ENCODE results near the gene LPIN1.
A peak's percentile ranks its signal among the peaks of the same experiment; 100 is the strongest.
"Not testable (repeated sequence)": the region's sequence is repeated elsewhere in the genome, so short reads cannot be mapped to it uniquely, and the experiment has no call there.

LPIN1 gene

DNA sequence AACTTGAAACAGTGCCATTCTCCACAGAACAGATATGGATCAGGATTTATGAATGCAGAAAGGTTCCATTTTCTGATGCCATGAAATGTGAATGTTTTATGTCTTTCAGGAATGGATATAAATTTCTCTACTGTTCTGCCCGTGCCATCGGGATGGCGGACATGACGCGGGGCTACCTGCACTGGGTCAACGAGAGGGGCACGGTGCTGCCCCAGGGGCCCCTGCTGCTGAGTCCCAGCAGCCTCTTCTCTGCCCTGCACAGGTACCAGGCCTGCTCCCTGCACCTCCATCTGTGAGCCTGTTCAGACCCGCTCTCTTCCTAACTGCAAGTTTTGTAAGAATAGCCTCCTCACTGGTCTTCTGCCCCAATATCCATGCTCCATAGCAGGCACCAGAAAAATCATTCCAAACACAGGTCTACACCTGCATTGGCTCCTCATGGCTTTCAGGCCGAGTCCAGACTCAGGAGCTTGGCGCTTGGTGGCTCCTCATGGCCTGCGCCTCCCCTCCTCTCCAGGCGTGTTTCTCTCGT is 68.6 kb downstream of the LPIN1 start:
- no peak for DNase-seq

DNA sequence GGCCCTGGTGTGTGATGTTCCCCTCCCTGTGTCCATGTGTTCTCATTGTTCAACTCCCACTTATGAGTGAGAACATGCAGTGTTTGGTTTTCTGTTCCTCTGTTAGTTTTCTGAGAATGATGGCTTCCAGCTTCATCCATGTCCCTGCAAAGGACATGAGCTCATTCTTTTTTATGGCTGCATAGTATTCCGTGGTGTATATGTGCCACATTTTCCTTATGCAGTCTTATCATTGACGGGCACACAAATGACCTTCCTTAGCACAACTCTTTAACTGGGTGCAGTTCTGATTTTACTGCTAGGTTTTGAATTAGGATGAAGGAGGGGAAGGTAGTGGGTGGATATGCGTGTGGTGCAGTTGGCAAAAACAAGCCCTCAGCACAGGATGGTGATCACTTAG is 70.5 kb downstream of the LPIN1 start:
- DNase-seq, result not testable (repeated sequence)

DNA sequence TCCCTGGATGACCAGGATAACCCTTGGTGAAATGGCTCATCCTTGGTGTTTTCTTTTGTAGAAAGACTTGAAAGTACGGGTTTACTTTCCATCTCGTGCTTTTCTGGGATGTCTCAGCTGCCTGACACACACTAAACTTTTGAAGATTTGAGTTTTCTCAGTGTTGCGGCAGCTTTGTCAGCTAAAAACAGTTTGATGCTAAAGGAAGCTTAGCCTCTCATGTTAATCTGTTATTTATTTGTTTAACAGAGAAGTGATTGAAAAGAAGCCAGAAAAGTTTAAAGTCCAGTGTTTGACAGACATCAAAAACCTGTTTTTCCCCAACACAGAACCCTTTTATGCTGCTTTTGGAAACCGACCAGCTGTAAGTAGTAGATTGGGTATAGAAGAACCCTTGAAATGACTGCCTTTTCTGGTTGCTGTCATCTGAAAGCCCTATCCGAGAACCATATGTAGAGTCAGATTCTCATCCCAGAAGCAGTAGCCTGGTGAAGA is 72.8 kb downstream of the LPIN1 start:
- DNase-seq, result no peak

DNA sequence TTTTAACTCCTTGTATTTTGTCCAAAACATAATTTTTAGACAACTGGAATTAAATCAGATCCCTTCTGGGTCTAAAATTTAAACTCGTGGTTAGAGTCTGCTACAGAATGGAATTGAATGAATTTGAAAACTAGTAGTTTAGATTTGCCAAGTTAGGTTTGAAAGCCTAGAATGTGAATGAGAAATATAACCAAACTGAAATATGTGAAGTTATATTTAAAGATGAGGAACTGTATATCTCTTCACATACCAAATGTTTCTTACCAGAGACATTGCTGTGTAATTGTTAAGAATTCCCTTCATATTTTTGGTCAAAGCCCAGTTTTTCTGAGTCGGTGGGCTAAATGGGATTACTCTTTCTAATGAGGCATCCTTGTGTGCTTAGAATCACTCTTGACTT is 74.2 kb downstream of the LPIN1 start:
- no peak for DNase-seq

DNA sequence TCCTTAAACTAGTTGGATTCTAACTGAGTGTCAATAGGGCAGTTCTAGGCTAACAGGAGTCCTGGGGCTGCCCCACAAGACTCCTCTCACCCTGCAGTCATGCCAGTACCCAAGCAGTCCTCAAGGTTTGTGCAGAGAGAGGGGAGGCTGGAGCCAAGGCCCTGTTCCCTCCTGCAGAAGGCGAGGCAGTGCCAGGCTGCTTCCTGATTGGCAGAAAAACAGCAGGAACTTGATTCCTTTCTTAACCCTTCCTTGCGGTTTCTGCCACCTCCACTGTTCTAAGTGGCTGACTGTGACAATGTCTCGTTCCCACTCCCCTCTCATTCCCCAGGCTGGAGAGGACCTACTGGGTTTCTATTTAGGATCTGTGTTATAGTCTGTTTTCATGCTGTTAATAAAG is 75.3 kb downstream of the LPIN1 start:
- no peak for DNase-seq

DNA sequence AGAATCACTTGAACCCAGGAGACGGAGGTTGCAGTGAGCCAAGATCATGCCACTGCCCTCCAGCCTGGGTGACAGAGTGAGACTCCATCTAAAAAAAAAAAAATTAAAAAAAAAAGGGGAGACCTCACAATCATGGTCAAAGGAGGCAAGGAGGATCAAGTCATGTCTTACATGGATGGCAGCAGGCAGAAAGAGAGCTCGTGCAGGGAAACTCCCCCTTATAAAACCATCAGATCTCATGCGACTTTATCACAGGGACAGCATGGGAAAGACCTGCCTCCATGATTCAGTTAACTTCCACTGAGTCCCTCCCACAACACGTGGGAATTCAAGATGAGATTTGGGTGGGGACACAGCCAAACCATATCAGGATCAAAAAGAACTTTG is 75.9 kb downstream of the LPIN1 start:
- not testable (repeated sequence) for DNase-seq

DNA sequence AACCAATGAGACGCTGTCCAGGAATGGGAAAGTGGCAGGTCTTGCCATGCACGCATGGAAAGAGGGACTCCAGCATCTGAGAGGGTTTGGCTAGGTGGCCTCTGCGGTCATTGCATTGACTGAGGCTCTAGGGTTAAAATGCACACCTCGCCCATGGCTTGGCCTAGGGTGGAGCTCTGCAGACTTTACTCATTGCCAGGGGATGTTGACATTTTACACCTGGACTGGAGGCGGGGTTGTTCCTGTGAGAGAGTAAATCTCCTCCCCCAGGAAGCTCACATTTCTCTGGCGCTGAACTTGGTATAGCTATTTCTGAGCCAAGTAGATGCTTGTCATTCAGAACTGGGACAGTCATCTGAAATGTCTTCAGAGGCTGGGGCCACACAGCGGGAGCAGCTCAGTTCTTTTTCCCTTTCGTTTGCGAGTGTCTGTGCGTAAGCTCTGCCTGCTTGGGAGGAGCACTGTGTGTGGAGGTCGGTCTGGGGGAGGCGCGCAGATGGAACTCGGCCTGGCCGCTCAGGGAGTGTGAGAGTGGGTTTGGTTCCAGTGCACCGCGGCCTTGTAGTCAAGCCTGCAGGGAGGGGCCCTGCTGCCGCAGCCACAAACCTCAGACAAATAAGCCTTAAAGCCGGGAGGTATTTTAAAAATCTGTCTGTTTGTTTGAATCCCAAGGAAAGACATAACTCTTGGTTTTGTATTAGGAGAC is 76.5 kb downstream of the LPIN1 start:
- DNase-seq, result no peak

DNA sequence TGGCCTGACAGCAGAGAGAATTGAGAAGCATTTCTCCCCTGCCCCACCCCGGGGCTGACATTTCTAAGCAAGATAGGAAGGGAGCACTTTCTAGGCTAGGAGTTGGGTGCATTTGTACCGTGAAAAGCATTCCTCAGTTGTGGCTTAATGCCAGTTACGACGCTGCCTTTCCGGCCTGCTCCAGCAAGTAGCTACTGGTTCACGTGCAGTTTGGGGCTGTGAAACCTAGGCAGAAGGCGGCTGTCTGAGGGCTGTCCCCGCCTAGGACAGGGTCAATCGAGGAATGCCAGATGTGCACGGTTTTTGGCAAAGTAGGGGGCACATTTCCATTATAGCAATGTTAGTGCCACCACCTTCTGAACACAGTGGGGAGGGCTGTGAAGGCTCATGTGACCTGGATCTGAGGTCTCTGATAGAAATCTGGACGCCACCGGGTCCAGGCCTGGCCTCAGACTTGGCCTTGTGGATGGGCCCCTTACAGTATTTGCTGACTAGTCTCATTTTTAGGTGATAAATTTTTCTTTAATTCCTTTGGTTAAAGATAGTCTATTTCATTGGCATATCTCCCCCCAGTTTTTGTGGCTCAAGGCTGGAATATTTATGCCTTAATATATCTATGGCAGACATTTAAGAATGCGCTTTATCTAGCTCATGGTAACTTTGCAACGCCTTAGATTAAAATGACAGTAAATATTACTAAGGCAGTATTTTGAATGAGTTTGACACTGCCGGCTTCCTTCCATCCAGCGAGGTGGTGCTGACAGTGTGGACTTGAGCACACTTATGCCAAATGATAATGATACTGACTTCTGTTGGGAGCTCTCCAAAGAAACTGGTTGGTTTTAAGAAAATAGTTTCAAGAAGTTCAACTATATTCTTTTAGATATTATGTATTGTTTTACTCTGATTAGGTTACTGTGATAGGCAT is 78.7 kb downstream of the LPIN1 start:
- DNase-seq, result no peak

DNA sequence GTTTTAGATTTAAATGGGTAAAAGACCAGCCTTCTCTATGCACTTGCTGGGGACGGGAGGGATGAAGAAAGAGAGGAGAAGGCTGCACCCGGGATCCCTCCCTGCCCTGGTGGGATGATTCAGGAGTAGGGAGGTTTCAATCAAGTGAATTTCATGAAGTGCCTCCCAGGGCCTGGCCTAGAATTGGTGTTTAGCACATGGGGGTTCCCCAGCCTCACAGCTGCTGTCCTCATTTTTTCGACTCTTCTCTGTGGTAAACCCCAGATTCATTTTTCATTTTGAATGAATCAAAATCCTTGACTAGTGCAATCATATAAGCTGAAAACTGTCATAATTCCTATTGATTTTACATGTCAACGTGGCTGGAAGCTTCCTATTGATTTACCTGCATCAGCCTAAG is 81.1 kb downstream of the LPIN1 start:
- no peak for DNase-seq

DNA sequence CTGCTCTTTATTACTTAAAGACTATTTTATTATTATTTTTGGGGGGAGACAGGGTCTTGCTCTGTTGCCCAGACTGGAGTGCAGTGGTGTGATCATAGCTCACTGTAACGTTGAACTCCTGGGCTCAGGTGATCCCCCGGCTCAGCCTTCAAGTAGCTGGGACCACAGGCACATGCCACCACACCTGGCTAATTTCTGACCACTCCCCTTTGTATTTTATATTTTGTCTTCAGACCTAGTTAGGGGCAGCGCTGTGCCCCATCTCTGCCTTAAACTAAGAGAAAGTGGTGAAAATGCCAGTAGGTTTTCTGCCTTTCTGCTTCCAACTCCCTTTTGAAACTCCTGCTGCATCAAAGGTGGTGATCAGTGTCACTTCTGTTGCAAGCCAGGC is 82.5 kb downstream of the LPIN1 start:
- no peak for DNase-seq

DNA sequence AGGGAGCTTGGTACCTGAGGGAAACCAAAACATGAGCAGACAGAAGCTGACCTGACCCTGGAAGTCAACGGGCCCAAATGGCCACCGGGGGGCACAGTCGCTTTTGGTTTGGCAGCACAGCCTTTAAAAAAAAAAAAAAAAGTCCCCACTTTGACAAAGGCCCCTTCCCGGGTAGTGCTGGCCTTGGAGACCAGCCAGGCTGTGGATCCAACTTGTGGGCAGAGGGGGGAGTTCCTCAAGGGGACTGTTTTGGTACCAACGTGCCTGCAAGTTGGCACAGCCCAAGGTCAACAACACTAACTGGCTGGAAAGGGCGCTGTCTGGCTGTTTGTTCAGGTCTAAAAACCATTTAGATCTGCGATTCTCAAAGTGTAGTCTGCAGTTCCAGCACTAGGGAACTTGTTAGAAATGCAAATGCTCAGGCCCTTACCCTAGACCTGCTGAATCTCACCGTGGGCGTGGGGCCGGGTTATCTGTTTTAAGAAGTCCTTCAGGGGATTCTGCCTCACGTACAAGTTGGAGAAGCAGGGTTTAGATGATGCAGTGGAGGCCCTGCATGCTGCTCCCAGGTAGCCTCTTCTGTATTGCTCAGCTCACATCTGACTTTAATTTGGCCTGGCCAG is 83.0 kb downstream of the LPIN1 start:
- DNase-seq, result peak; percentile 79

DNA sequence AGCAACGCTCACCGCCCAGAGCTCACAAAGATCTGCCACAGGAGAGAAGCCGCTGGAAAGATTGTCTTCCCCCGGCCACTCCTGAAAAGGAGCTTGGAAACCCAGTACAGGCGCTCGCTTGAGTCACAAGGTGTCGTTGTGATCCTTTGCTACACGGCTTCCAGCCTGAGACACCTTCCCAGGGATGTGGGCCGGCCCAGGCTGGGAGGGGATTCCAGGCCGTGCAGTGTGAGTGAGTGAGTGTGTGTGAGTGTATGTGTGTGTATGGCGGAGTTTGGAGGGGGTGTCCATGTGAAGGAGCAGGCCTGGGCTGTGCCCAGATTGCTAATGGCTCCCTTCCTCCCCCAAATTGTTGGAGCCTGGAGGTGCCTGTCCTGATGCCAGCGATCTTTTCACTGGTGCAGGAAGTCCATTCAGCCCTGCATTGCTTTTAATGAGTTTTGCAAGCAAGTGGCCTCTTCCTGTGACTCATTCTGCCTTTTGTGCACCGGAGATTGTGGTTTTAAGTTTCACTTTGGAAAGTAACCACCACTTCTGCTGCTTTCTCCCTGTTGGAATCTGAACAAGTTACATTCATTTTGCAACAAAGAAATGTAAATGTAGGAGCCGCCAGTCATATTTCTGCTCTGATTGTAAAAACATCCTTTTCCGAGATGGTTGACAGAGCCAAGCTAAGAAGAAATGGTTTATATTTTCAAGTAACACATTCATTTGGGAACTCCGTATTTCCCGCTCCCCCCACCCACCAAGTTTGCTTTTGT is 83.7 kb downstream of the LPIN1 start:
- DNase-seq, result peak; percentile 91

DNA sequence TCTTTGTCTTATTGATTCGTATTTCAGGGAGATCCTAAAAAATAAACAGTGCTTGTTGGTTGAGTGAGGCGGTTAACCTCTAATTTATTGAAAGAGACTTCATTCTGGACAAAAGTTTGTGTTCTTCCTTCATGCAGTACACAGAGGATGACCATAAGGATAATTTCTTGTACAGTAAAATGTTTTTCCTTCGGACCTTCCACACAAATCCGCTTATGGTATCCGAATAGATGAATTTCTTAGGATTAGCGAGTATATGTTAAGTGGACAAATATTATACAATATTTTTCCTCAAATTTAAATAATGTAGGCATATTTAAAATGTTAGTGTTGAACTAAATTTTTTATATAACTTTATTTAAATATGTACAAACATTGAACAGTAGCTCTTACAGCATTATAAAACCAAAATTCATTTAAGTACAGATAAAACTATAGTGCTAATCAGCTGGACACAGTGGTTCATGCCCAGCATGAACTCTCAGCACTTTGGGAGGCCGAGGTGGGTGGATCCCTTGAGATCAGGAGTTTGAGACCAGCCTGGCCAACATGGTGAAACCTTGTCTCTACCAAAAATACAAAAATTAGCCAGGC is 84.4 kb downstream of the LPIN1 start:
- DNase-seq, result no peak

DNA sequence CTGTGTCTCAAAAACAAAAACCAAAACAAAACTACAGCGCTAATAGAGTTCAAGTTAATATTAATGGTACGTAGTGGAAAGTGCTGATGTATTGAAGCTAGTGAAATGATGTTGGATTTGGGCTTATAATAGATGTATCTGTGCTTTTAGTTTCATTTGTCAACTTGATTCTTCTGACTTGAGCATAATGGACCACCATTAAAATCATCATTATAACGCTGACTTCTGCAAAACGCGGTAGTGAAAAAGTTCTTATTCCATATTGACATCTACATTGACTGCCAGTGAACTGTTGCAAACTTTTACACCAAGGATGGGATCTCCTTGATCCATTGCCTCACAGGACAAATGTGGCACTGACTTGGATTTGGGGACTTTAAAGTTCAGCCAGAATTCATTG is 85.0 kb downstream of the LPIN1 start:
- no peak for DNase-seq

DNA sequence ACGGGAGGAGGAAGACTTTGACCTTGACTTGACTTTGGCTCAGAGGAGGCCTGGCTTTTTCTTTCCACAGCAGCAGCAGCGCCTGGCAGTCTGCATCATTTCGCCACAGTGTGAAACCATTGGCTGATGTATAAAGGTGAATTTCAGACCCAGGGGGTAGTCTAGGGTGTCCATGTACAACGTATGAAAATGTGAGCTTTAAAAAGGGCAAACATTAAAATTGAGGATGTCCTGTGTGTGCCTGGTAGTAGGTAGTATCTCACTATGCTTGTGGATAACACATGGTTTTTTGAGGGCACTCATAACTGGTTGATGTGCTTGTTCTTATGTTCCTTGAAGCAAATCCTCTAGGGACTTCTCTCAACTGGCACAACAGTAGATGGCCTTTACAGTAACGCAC is 86.1 kb downstream of the LPIN1 start:
- DNase-seq, result no peak

DNA sequence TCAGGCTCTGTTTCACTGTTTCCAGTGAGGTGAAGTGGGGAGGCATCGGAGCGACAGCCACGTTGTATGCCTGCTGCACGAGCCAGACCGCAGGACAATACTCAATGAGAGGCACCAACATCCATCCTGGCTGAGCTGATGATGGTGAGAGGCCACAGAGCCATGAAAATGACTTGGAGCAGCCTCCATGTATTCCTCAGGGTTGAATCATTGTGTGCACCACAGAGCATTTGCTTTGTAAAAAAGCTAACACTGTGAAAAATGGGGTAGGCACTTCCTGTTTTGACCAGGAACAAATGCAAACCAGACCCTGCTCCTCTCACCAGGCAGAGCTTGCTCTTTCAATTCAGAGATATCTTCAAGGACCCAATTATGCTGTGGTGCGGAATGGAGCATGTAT is 87.2 kb downstream of the LPIN1 start:
- DNase-seq, result no peak

DNA sequence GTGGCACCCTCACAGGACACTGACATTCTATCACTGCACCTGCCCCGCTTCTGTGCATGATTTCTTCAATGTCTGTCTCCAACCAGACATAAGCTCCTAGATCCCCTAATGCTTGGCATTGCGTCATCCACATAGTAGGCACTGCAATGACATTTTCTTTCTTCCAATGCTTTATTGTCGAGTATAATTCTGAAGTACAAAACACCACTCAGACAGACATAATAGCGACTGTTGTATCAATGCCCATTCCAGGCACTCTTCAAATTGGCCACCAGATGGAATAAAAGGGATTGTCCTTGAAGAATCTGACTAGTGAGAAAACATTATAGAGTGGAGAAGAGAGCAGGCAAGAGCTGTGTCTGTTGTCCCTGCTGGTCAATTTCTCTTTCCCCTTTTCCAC is 89.0 kb downstream of the LPIN1 start:
- no peak for DNase-seq

DNA sequence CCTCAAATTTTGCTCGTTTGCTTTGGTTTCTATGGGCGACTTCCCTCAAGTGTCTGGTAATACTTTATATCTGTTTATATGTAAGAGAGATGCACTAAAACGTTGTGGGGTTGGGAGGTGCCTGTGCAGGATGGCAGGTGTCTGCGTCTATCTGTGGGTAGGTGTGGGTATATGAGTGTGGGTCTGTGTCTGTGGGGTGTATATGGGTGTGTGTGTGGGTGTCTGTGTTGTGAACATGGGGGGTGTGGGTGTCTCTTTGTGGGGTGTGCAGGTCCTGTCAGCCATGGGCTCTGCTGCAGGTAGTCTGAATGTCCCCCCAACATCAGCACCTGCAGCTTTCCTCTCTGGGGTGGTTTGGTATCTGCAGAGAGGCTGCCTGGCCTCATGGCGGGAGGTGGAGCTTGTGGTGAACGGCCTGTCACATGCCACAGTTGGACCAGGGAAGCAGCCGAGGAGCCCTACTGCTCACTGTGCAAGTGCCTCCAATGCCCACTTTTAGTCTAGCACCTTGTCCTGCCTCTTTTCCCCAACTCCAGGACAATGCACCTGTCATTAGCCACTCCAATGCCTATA is 90.3 kb downstream of the LPIN1 start:
- DNase-seq, result no peak

DNA sequence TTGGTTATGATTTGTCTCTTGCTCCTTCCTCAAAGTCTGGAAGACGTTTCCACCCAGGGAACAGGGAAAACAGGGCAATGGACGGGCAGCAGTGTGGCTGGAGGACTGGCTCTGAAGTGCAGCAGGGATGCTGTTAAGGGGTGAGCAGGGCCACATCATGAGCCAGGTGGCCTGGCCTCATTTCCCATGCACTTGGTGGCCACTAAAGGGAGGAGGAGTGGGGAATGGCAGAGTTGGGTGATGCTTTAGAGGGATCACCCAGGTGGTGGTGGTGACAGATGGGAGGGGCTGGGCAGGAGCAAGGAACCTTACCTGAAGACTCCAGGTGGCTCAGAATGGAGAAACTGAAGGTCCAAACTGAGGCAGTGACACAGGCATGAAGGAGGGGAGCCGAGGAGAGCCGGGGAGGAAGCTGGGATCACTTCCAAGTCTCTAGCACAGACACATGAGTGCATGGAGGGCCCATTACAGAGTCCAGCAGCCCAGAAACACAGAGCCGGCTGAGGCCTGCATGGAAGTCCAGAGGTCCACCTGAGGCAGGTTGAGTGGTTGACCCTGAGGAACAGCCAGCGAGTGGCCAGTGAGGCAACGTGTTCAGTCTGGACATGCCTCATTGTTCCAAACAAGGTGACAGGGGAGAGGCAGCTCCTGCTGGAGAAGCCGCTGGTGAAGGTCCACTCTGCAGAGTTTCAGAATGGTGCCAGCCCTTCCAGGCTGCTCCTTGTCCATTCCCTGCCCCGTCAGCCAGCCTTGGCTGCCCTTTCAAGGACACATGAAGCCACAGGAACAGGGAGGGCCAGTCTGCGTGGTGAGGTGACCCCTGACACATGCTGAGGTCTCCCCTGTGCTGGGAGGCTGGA is 91.7 kb downstream of the LPIN1 start:
- no peak for DNase-seq

DNA sequence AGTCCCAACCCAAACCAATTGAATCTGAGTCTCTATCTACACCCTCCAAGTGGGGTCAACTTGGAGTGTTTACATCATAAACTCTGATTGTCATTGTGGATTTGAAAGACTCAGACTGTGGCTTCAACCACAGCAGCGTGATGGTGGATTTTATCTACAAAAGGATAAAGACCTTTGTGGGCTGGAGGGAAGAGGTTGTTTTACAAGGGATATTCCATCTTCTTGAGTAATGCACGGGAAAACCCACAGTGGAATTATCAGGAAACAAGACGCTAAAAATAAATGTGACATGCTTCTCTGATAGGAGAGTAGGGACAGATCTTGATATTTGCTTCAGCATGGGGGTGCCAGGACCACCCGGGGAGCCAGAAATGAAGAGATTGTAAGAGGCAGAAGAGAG is 93.5 kb downstream of the LPIN1 start:
- no peak for DNase-seq

DNA sequence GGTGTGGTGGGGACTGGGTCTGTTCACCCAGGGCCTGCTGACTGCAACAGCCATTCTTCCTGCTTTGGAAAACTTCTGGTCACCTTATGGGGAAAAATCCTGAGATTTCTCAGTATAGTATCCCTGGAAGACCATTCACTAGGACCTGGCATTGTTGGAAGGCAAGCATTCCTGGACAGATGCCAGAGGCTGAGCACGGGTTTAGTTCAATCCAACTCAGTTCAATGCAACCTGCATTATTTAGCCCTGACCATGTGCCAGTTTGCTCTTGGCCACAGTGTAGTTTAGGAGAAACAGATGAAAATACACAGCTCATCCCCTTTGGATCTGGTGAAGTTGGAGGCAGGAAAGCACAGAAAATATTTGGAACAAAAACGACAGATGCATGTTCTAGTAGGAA is 95.9 kb downstream of the LPIN1 start:
- DNase-seq, result no peak

All from right forelimb (tissue), 1 donor.